ENCODE results near the gene NUAK1. TPM values are rescaled to one million over a fixed set of nuclear protein-coding genes. Genes with fewer than 3 reads are reported as not detected.

Gene NUAK1
- total RNA-seq, 1 experiment from 2014 or later = 50.3 TPM

DNA sequence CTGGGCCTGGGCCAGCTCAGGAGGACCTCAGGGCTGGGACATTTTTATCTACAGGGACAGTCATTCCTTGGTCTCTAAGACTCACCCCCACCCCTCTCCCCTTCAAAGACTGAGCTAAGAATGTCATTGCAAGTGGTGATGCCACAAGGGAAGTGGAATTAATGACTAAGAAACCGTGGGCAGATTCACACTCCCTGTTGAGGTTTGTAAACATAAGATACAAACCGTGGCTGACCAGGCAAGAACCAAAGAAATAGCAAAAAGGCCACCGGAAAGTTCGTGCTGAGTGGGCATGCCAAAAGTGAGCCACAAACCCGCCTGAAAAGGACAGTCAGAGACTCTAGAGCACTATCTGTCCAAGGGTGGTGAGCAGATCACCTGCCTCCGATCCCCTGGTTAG lies 25.7 kb downstream of the NUAK1 start:
- no peak overlapping the region for H3K4me3 ChIP-seq (ENCODE audit: low read depth in 2 of 2, low read length in 2 of 2)
- ChIA-PET POLR2A (interaction anchor here (0.5 kb wide), 1 partner anchor 183 kb away, joined by 3 read pairs; no protein-coding TSS in a partner anchor), CTCF (interaction anchor here (0.6 kb wide), 1 partner anchor 17 kb away, joined by 7 read pairs; no protein-coding TSS in a partner anchor)
- TF ChIP-seq SIN3A (IDR thresholded peaks at IDR 0.05; ENCODE audit: borderline replicate concordance, insufficient read depth, low read depth, low read length) (no peak), TCF7L2 (IDR thresholded peaks at IDR 0.05; ENCODE audit: low read depth, low read length) (no peak), POLR2AphosphoS5 (IDR thresholded peaks at IDR 0.05; ENCODE audit: low read depth, low read length) (no peak)
- TF ChIP-seq, protein P1, sequence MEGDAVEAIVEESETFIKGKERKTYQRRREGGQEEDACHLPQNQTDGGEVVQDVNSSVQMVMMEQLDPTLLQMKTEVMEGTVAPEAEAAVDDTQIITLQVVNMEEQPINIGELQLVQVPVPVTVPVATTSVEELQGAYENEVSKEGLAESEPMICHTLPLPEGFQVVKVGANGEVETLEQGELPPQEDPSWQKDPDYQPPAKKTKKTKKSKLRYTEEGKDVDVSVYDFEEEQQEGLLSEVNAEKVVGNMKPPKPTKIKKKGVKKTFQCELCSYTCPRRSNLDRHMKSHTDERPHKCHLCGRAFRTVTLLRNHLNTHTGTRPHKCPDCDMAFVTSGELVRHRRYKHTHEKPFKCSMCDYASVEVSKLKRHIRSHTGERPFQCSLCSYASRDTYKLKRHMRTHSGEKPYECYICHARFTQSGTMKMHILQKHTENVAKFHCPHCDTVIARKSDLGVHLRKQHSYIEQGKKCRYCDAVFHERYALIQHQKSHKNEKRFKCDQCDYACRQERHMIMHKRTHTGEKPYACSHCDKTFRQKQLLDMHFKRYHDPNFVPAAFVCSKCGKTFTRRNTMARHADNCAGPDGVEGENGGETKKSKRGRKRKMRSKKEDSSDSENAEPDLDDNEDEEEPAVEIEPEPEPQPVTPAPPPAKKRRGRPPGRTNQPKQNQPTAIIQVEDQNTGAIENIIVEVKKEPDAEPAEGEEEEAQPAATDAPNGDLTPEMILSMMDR (IDR thresholded peaks at IDR 0.05) = no peak
- TF ChIP-seq, protein P2, sequence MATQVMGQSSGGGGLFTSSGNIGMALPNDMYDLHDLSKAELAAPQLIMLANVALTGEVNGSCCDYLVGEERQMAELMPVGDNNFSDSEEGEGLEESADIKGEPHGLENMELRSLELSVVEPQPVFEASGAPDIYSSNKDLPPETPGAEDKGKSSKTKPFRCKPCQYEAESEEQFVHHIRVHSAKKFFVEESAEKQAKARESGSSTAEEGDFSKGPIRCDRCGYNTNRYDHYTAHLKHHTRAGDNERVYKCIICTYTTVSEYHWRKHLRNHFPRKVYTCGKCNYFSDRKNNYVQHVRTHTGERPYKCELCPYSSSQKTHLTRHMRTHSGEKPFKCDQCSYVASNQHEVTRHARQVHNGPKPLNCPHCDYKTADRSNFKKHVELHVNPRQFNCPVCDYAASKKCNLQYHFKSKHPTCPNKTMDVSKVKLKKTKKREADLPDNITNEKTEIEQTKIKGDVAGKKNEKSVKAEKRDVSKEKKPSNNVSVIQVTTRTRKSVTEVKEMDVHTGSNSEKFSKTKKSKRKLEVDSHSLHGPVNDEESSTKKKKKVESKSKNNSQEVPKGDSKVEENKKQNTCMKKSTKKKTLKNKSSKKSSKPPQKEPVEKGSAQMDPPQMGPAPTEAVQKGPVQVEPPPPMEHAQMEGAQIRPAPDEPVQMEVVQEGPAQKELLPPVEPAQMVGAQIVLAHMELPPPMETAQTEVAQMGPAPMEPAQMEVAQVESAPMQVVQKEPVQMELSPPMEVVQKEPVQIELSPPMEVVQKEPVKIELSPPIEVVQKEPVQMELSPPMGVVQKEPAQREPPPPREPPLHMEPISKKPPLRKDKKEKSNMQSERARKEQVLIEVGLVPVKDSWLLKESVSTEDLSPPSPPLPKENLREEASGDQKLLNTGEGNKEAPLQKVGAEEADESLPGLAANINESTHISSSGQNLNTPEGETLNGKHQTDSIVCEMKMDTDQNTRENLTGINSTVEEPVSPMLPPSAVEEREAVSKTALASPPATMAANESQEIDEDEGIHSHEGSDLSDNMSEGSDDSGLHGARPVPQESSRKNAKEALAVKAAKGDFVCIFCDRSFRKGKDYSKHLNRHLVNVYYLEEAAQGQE (IDR thresholded peaks at IDR 0.05; ENCODE audit: insufficient read depth in 1 of 2, low read depth in 2 of 2, low read length in 1 of 2) = no peak
- DNase-seq (ENCODE audit: low read depth, low spot score) (no peak), ATAC-seq (peak; percentile 6; the same call in 1 of the 2 replicates)
- in situ Hi-C loops (cut with HindIII; ENCODE audit: low pct_unique_long_range_greater_than_20kb, low sequenced_read_pairs) (no loop called here), intact Hi-C loops (cut with micrococcal nuclease; ENCODE audit: unreplicated experiment) (no loop called here)
- peaks cover 99% of the 10 kb centered on the region for H3K4me1 ChIP-seq (ENCODE audit: control insufficient read depth, insufficient read depth, low read length)
- no peaks in the 10 kb centered on the region for H3K9me3 ChIP-seq (ENCODE audit: control insufficient read depth, insufficient read depth, low read depth, low read length)
- H3K36me3 ChIP-seq (ENCODE audit: control insufficient read depth, insufficient read depth, low read length) = no peaks in the 10 kb centered on the region
- no peaks in the 10 kb centered on the region for H3K27me3 ChIP-seq (ENCODE audit: control insufficient read depth, insufficient read depth, low read length)
- no TSS peak for BruUV-seq (replicated peaks)
- H3K27ac ChIP-seq (ENCODE audit: low read length) = peak overlapping the region; percentile 86

DNA sequence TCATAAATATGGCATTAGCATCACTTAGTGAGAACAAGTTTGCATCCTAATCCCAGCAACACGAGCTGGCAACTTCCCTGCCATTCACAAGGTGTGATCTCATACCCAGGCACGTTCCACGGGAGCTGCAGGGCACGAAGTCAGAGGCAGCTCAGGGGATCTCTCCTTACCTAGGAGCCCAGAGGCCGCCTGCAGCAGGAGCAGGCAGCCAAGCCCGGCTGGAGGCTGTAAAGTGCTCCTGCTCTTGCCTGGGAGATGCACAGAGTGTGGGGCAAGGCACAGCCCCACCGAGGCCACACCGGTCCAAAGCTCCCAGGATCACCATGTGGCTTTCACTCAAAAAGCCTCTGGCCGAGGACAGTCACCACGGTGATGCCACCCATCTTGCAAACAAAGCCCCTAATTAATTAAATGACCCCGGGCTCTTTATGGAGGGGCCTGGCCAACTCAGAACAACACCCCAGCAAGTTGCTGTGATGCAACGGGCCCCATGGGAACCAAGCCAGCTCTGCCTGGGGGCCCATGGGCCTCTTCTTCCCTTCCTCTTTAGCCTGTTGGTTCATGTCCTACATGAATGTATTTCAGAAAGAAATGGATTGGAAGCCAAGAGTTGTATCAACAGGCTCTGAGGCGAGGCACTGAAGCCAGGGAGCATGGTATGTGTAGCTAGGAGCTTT lies 26.5 kb downstream of the NUAK1 start:
- Histone ChIP-seq H3K36me3 (ENCODE audit: control insufficient read depth, insufficient read depth, low read length) (no peaks in the 10 kb centered on the region), H3K9me3 (ENCODE audit: control insufficient read depth, insufficient read depth, low read depth, low read length) (no peaks in the 10 kb centered on the region), H3K4me3 (ENCODE audit: low read depth in 2 of 2, low read length in 2 of 2) (no peak overlapping the region), H3K27me3 (ENCODE audit: control insufficient read depth, insufficient read depth, low read length) (no peaks in the 10 kb centered on the region), H3K4me1 (ENCODE audit: control insufficient read depth, insufficient read depth, low read length) (peaks cover 100% of the 10 kb centered on the region), H3K27ac (ENCODE audit: low read length) (peak overlapping the region; percentile 86)
- ATAC-seq (peak; percentile 62), DNase-seq (ENCODE audit: low read depth, low spot score) (no peak)
- intact Hi-C loops (cut with micrococcal nuclease; ENCODE audit: unreplicated experiment) = no loop called here
- TF ChIP-seq POLR2AphosphoS5 (IDR thresholded peaks at IDR 0.05; ENCODE audit: low read depth, low read length) = no peak
- TF ChIP-seq, protein P1 (IDR thresholded peaks at IDR 0.05) = no peak
- TF ChIP-seq SIN3A (IDR thresholded peaks at IDR 0.05; ENCODE audit: borderline replicate concordance, insufficient read depth, low read depth, low read length) = no peak
- no peak for TF ChIP-seq TCF7L2 (IDR thresholded peaks at IDR 0.05; ENCODE audit: low read depth, low read length)
- TF ChIP-seq, protein P2 (IDR thresholded peaks at IDR 0.05; ENCODE audit: insufficient read depth in 1 of 2, low read depth in 2 of 2, low read length in 1 of 2) = no peak
- ChIA-PET POLR2A (interaction anchor here (0.5 to 0.6 kb wide), 4 partner anchors 14 to 1207 kb away, joined by 3 to 6 read pairs (median 3); no protein-coding TSS in a partner anchor), CTCF (no interaction called here)
- BruUV-seq (replicated peaks) = no TSS peak
- in situ Hi-C loops (cut with HindIII; ENCODE audit: low pct_unique_long_range_greater_than_20kb, low sequenced_read_pairs) = no loop called here
